GM18507 (cell line): Measurements from ENCODE around the gene CTIF.

Source experiments
- DNase-seq: peaks from one replicate; pipeline ENCODE4 v3.0.0; 2011; ENCODE audit warnings: low read depth; ENCODE audit not compliant: insufficient read length; ENCODE audit errors: extremely low spot score
- FAIRE-seq: peaks from 2 replicates; lab custom pipeline; 2011; peaks lifted over from hg19 to GRCh38; lab: Jason Lieb, UNC

Gene CTIF

DNA sequence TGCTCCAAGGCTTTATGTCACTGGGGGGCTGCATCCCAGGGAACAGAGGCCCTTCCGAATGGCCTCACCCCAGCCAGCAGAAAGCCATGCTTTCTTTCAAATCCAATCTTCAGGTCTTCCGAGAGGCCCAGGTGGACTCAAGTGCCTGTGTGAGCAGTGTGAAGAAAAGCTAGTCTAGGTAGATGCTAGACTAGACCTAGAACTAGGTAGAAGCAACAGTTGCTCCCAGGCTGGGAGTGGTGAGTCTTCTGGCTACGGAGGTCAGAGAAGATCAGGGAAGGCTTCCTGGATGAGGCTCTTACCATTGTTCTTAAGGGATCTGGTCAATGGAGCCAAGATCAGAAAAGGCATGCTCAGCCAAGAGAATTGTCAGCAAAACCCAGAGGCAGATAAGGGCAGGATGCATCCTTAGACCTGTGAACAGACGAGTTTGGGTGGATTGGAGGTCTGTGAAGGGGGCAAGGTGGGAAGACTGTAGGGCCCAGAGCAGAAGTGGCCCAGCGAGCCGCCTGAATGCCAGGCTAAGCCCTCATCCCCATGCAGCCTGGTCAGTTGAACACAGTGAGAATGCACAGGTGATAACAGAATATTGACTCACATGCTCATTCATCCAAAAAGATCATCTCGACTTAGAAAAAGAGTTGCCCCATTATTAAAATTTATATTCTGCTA lies 301.1 kb downstream of the CTIF start:
- no peak for FAIRE-seq

DNA sequence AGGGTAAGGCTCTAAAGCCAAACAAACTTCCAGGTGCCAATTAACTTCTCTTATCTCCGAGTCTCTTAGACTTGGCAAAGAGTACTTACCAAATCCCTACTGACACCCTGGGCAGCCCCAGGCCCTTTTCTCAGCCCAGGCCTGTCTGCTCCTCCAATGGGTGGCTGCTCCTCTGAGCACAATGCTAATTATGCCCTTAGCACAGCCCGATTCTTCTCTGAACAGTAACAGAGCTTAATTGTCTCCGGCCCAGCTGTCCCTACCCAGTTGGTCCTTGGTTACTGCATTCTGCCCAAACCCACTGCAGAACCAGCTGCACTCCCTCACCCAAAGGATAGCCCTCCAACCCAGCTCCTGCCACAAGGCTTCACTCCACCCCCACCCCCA lies 301.7 kb downstream of the CTIF start:
- FAIRE-seq: no peak
- no peak for DNase-seq

More for the DNA sequence above, 301.1 kb downstream of the CTIF start:
- no peak for DNase-seq

DNA sequence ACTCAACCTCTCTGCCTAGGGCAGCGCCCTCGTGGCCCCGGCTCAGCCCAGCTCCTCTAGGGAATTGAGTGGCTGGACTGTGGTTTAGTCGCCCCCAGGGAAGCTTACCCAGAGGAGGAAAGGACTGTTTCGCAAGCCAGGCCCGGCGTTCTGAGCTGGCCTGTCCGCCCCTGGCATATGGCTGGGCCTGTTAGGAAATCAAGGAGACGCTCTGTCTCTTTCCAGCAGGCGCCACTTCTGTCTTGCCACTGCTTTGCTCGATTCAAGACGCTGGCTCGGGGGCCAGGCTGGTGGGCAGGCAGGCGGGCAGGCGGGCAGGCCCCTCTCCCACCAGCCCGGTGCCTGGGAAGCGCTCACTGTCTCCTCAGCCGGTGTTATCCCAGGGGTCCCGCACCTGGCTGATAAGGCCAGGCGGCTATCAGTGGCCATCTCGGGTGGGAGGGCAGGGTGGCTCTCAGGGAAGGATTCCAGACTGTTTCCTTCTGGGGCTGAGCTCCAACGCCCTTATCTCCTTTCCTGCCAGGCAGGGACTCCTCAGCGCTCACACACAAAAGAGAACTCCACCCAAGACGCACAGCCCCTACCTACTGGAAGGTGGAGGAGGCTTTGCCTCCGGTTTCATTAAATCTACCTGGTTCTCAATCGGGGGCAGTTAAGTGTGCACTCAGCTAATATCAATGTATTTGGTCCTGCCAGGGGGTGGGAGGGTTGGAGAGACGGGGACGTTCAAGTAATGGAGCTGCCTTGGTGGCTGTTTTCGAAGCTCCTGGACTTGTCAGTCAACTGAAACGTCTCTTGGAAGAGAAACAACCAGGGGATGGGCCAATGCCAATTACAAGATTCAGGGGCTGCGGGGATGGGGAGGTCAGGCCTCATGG lies 302.8 kb downstream of the CTIF start:
- FAIRE-seq (no peak), DNase-seq (no peak)

DNA sequence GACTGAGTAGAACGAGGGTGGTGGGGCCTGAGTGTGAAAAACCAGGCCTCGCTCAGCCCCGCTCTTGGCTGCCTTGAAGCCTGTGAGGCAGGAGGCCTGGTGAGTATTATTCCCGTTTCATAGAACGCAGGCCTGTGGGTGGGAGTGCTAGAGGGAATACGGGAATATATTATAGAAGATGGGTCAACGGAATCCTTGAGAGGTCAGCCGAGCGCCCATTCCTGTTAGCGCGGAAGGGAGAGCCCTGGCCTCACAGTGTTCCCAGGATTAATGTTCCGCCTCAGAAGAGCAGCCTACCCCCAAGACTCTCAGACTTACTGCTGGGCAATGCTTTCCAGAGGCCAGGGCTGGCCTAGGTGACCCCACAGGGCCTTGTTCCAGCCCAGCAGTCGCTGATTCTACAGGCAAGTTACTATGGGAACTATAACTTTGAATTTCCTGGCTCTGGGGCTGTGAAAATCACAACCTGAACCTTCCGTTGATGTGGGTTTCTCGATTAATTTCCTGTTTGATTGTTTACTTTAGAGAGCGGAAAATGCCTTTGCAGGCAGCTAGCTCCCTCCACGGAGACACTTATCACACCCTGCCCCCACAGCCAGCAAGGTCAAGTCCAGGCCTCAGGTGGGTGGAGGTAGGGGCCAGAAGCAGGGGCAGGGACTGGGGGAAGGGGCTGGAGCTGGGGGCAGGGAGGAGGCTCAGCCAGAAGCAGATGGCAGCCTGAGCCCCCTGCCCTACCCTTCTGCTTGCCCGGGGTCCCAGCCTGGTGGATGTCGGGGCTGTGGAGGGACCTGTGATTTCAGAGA lies 303.6 kb downstream of the CTIF start:
- FAIRE-seq: peak; percentile 75

DNA sequence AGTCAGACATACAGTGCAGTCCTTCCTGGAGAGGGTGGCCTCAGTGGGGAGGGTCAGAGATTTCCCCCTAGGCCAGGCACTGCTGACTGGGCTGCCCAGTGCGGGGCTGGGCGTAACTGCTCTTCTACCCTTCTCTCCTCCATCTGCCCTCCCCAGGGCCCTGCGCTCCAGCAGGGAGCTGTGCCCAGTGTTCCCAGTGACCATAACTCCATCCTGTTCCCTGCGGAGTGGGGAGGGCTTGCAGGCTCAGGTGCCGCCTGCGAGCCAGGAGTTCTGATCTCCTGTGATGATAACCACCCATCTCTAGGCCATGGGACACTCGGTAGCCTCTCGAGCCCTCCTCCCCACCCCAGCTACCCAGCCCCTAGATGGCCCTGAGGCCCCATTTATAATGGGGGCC lies 304.3 kb downstream of the CTIF start:
- DNase-seq: no peak
- no peak for FAIRE-seq

More for the DNA sequence above, 303.6 kb downstream of the CTIF start:
- no peak for DNase-seq

DNA sequence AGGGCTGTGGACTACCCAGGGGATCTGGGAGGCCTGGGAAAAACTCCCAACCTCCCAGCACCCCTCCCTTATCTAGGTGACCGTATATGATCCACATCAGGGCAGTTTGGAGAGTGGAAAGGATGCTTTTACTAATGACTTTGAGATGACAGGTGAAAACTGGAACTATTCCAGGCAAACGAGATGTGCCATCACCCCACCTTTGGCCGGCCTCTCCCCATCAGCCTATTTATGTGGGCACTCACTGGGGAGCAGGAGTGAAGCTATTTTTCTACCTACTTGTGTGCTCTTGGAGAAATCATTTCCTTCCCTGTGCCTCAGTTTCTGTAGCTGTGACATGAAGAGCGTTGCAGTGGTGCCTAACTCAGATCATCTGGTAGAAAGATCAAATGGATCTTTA lies 304.8 kb downstream of the CTIF start:
- FAIRE-seq (no peak), DNase-seq (no peak)

DNA sequence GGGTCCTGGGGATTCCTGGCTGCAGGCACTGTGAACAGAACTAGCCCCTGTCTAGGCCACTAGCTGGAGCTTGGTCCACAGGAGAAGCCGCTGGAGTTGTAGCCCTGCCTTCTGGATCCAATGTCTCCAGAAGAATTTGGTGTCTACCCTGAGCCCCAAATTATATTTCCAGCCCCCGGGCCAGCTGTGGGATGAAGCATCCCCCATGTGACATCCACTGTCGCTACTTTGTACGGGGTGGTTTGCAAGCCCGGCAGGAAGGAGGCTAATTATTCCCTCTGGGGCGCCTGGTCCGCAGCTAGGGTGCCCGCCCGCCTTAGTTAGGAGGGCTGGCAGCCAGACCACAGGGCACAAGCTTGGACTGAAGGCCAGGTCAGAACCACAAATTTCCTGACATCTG lies 305.4 kb downstream of the CTIF start:
- no peak for FAIRE-seq
- no peak for DNase-seq

DNA sequence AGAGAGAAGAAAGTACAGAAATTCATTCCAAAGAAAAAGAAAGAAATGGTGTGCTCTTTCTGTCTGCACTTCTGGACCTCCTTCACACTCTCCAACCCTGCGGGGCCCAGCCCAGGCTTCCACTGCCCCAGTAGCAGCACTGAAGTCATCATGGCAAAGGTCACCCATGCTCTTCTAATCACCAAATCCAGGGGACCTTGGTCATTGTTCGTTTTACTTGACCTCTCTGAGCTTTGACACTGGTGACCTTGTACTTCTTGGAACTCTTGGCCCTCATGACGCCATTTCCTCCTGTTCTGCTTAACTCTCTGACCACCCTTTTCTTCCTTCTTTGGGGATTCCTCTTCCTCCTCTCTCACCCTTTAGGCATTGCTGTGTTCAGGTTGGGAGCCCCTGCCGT lies 306.3 kb downstream of the CTIF start:
- DNase-seq (no peak), FAIRE-seq (no peak)

DNA sequence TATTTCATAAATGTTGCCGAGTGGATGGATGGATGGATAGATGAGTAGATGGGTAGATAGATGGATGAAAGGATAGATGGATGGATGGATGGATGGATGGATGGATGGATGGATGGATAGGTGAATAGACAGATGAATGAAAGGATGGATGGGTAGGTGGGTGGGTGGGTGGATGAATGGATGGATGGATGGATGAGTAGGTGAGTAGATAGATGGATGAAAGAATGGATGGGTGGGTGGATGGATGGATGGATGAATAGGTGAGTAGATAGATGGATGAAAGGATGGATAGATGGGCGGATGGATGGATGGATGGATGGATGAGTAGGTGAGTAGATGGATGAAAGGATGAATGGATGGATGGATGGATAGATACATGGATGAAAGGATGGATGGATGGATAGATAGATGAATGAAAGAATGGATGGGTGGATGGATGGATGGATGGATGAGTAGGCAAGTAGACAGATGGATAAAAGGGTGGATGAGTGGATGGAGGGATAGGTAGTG lies 307.6 kb downstream of the CTIF start:
- DNase-seq (no peak), FAIRE-seq (no peak)

DNA sequence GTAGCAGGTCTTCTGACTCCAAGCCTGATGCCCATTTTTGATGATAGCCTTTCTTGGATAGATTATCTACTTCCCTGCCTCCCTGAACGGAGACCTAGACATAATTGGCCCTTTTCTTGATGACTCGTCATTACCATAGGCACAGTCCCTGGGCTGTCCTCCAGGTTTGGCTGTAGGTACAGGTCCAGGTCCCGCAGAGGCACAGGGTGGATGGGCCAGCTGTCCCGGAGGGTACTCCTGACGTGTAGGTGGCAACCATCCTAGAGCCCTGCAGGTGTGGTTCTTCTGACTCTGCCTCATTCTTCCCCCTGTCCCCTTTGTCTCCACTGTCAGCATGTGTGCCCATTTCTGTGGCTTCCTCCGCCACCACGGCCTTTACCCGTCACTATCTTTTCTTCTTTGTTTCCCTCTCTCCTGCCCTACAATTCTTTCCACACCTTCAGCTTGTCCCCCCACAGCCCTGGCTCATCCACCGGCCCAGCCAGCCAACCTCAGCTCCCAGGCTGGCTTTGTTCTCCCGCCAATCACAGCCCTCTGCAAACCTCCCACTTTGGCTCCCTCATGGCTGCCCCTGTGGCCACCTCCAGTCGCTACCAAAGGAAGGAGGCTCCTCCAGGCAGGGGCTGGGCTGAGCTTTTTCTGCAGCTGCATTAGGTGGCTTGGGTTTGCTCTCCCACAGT lies 309.1 kb downstream of the CTIF start:
- FAIRE-seq (no peak), DNase-seq (no peak)

DNA sequence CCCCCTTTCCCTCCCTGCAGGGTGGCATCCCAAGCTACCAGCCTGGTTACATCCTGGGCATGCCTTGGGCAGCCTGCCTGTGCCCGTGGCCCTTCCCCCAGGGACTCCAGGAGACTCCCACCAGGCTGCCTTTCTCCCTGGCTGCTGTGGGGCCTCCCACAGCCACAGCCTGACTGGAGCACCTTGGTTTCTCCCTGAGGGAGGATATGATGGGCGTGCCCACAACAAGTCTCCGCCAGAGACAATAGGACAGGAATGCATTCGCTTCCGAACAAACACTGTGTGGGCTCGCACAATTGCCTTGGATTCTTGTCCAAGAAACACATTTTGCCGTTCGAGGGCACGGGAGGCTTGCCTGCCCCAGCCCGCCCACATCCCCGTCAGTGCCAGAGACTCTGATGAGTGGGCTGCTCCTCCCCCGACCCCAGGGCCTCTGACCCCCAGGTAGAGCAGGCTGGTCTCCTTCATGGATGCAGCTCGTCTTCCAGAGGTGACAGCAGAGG lies 309.9 kb downstream of the CTIF start:
- DNase-seq (no peak), FAIRE-seq (no peak)

DNA sequence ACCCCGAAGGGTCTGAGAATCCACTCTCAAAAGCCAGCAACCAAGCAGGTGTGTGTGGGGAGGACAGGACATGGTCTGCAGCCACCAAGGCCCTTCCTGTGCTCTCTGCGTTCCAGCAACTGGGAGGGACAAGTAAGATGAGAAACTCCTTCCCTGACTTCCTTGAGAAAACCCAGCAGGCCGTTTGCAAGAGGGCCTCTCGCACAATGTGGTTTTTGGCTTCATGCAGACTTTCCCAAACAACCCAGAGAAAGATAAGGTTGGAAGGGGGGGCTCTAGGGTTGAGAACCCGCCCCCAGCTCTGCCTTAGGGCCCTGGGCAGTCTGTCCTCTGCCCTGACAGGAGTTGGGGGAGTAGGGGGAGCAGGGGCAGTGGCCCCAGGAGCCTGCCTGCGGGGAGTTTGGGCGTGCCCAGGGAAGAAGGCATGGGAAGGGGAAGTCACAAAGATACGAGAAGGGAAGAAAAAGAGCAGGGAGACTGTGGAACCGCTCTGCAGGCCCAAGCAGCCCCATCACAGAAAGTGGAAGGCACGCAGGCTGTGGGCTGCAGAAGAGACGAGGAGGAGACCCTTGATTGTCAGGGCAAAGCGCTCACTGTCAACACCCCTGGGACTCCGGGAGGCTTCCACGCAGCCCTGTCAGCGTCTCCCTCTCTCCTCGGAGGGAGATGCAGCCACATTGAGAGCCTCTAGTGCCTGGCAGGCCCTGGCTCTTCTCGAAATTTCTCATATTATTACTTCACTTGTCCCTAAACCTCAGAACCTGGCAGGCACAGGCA lies 312.2 kb downstream of the CTIF start:
- FAIRE-seq: no peak

DNA sequence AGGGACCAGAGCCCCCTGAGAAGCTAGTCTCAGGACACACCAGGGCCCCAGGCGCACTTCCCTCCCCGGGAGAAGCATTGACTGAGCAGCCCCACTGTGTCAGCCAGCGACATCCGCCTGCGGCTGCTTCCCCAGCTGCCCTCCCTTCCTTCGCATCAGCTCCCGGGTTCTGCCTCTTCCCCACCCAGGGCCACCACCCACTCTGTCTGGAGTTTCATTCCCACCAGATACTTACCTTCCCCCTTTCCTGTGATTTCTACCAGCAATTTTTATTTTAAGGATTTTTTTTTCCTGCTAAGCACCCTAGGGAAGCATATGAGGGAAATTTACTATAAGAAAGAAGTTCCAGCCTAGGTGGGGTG lies 312.7 kb downstream of the CTIF start:
- FAIRE-seq (no peak), DNase-seq (no peak)

More for the DNA sequence above, 312.2 kb downstream of the CTIF start:
- DNase-seq: no peak

DNA sequence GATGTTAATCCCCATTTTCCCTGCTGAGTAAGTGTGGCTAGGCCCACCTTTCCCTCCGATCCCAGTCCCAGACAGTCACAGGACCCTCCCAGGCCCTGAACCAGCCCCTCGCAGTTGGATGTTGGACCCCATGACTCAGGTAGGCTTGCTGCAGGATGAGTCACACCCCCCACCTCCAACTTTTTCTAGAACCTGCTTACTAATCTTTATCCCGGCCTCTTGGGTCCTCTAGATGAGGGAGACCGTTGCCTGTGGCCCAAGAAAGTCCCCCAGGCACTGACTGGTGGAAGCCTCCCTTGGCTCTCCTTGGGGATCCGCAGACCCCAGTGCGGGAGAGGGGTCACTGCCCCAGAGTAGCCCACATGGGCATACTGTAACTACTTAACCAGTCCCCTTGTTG lies 313.5 kb downstream of the CTIF start:
- FAIRE-seq (no peak), DNase-seq (no peak)

DNA sequence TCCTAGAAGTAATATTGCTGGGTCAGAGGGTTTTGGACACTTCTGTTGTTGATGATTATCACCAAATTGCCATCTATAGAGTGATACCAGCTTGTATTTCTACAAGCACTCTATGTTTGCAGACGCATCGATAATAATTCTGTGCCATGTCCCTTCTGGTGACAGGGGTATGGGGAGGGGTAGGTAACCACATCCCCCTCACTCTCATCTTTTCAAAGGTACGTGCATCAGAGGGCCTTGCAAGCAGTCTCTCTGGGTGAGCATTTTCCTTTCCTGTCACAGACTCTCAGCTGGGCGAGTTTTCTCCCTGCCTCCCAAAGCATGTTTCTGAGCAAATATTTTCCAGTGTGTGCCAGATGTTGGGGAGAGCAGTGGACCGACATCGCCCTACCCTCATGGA lies 314.0 kb downstream of the CTIF start:
- no peak for FAIRE-seq

DNA sequence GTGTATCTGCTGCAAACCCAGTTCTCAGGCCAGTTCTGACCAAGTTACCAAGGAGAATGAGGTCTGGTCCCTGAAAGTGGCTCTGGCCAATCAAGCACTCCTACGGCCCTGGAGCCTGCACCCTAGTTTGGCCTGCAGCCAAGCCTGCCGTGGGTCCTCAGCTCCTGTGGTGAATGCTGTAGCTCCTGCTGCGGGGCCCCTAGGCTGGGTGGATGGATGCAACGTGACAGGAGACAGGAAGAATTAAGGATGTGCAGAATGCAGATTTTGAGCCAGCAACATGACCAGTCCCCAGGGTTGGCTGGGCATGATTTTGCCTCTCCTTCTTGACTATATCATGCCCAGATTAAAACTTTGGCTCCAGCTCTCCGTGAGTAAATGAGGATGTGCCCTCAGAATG lies 314.8 kb downstream of the CTIF start:
- DNase-seq (no peak), FAIRE-seq (no peak)

More for the DNA sequence above, 314.0 kb downstream of the CTIF start:
- DNase-seq: no peak

DNA sequence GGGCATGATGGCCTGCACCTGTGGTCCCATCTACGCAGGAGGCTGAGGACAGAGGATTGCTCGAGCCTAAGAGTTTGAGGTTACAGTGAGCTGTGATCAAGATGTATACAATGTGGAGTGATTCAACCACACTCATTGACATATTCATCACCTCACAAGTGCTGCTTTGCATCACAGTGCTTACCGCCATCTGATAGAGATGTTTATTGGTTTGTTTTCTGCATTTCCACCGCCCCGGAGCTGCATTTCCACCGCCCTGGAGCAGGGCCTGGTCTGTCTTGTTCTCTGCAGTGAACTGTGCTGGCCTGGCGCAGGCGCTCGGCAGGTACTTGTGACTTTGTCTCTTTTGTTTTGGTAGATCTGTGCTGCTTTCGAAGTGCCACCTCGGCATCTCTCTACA lies 315.9 kb downstream of the CTIF start:
- FAIRE-seq: no peak

DNA sequence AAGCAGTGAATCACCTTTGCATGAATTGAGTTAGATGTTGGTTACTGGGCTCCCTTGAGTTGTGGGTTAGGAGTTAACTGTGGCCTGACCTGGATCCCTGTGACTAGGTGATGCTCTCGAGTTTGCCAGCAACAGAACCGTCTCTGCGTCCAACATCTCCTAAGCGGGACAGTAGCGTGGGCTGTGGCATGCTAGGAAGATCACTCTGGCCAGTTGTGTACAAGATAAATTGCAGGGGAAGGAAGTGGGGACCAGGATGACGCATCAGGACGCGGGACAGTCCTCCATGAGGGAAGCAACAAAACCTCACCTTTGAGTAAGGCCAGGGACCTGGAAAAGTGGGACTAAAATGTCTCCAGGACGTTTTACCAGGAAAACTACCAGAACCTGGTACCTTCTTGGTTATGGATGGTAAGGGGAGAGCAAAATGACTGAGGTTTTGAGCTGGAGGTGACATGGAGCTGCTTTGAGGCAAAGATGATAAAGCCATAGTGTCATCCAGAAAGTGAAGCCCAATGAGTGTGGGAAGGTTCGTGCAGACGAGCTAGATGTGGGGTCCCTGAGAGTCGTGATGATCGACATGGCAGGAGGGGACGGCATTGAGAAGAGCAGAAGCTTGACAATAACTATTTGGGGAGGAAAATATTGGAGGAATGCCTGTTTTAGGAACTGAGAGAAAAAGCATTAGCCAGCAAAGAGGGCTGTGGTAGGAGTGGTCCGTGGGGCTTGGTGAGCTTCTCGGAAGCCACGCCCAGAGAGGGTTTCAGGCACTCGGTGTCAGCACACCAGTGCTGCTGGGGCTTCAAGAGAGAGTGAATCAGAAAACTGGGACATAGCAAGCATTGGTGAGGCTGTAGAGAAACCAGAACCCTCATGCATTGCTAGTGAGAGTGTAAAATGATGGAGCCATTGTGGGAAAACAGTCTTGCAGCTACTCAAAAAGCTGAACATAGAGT lies 316.9 kb downstream of the CTIF start:
- DNase-seq (no peak), FAIRE-seq (no peak)

More for the DNA sequence above, 315.9 kb downstream of the CTIF start:
- no peak for DNase-seq
